ENCODE measurements around the gene CIAO2A. TPM values are rescaled to one million over a fixed set of nuclear protein-coding genes. Genes with fewer than 3 reads are reported as not detected.

The CIAO2A gene
- total RNA-seq, 1 donor from 2014 or later: 210 TPM

DNA sequence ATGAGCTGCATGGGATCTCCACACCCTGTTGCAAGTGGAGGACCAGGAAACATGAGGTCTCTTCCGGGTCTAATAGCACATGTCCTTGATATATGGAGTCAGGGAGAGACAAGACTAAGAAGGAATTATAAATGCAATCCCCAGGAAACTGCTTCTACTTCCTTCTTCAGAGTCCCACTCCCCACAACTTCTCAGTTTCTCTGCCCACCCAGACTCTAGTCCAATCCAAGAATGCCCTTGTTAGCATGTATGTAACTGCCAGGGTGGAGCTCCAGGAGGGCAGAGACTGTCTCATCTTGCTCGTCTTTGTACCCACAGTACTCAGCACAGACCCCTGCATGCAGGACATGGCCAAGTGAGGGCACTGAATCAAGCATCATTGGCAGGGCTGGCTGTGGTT, 55.7 kb downstream of the CIAO2A start:
- H3K27me3 ChIP-seq: no peaks in the 10 kb centered on the region
- no peak for DNase-seq (ENCODE audit: low spot score)
- H3K4me1 ChIP-seq: no peaks in the 10 kb centered on the region
- H3K9me3 ChIP-seq (ENCODE audit: low read depth): no peaks in the 10 kb centered on the region
- Mint-ChIP-seq H3K4me1 (peaks cover 6% of the 10 kb centered on the region), H3K27ac (no peak overlapping the region), H3K9me3 (no peaks in the 10 kb centered on the region), H3K27me3 (ENCODE audit: insufficient read depth, low read depth) (peaks cover 2% of the 10 kb centered on the region), H3K4me3 (no peak overlapping the region), H3K36me3 (peaks cover 7% of the 10 kb centered on the region)
- no peak overlapping the region for H2AFZ ChIP-seq (replicated peaks)
- no peak overlapping the region for H3K27ac ChIP-seq
- H3K9ac ChIP-seq: no peak overlapping the region
- TF ChIP-seq EZH2 (IDR thresholded peaks at IDR 0.05): no peak
- TF ChIP-seq EZH2phosphoT487 (IDR thresholded peaks at IDR 0.05): no peak
- TF ChIP-seq, protein P1, sequence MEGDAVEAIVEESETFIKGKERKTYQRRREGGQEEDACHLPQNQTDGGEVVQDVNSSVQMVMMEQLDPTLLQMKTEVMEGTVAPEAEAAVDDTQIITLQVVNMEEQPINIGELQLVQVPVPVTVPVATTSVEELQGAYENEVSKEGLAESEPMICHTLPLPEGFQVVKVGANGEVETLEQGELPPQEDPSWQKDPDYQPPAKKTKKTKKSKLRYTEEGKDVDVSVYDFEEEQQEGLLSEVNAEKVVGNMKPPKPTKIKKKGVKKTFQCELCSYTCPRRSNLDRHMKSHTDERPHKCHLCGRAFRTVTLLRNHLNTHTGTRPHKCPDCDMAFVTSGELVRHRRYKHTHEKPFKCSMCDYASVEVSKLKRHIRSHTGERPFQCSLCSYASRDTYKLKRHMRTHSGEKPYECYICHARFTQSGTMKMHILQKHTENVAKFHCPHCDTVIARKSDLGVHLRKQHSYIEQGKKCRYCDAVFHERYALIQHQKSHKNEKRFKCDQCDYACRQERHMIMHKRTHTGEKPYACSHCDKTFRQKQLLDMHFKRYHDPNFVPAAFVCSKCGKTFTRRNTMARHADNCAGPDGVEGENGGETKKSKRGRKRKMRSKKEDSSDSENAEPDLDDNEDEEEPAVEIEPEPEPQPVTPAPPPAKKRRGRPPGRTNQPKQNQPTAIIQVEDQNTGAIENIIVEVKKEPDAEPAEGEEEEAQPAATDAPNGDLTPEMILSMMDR (IDR thresholded peaks at IDR 0.05): no peak
- no peaks in the 10 kb centered on the region for H4K20me1 ChIP-seq (ENCODE audit: low read depth)
- no peak overlapping the region for H3K4me3 ChIP-seq
- H3K36me3 ChIP-seq: peaks cover 3% of the 10 kb centered on the region
- no peak overlapping the region for H3K4me2 ChIP-seq
- H3K79me2 ChIP-seq (ENCODE audit: low read depth): no peaks in the 10 kb centered on the region
- H3F3A ChIP-seq (ENCODE audit: low read depth): no peaks in the 10 kb centered on the region

DNA sequence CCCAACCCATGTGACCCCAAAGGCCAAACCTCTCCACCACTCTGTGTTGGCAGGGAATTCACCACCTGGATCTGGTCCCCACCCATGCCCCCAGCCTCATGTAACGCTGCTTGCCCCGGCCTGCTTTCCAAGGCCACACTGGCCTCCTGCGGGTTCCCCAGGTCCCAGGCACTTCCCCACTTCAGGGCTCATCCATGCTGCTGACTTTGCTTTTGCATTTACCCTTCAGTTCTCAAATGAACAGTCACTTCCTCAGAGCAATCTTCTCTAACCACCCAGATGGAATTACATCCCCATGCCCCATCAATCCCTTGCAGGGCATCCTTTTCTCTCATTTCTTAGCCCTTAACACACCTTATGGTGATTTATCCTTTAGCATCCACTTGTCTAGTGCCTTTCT, 56.5 kb downstream of the CIAO2A start:
- no peaks in the 10 kb centered on the region for H3K9me3 ChIP-seq (ENCODE audit: low read depth)
- no peaks in the 10 kb centered on the region for H3K27me3 ChIP-seq
- no peaks in the 10 kb centered on the region for H3F3A ChIP-seq (ENCODE audit: low read depth)
- H3K27ac ChIP-seq: no peak overlapping the region
- H3K9ac ChIP-seq: no peak overlapping the region
- DNase-seq (ENCODE audit: low spot score): no peak
- no peaks in the 10 kb centered on the region for H3K79me2 ChIP-seq (ENCODE audit: low read depth)
- TF ChIP-seq, protein P1 (IDR thresholded peaks at IDR 0.05): no peak
- no peak for TF ChIP-seq EZH2 (IDR thresholded peaks at IDR 0.05)
- TF ChIP-seq EZH2phosphoT487 (IDR thresholded peaks at IDR 0.05): no peak
- peaks cover 7% of the 10 kb centered on the region for H3K36me3 Mint-ChIP-seq
- H3K4me1 ChIP-seq: no peaks in the 10 kb centered on the region
- no peaks in the 10 kb centered on the region for H3K9me3 Mint-ChIP-seq
- H3K4me3 Mint-ChIP-seq: no peak overlapping the region
- peaks cover 2% of the 10 kb centered on the region for H3K27me3 Mint-ChIP-seq (ENCODE audit: insufficient read depth, low read depth)
- no peaks in the 10 kb centered on the region for H4K20me1 ChIP-seq (ENCODE audit: low read depth)
- peaks cover 3% of the 10 kb centered on the region for H3K36me3 ChIP-seq
- H2AFZ ChIP-seq (replicated peaks): no peak overlapping the region
- H3K4me1 Mint-ChIP-seq: peaks cover 6% of the 10 kb centered on the region
- no peak overlapping the region for H3K27ac Mint-ChIP-seq
- H3K4me2 ChIP-seq: no peak overlapping the region
- H3K4me3 ChIP-seq: no peak overlapping the region

DNA sequence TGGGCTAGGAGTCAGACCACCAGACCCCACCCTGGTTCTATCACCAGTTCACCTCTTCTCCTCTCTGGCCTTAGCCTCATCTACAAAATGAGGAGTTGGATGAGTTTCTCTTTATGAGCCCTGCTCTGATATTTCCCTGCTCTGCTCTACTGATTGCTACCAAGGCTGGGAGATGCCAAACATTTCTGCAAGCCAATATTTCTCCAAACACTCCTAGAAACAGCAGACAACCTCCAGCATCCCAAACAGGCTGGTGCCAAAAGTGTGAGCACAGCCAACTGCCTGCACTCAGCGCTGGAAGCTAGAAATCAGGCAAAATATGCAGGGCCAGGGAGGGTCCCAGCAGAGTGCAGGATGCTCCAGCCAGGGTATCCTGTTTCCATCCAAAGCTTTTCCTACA, 58.1 kb downstream of the CIAO2A start:
- DNase-seq (ENCODE audit: low spot score): no peak
- Histone ChIP-seq H3F3A (ENCODE audit: low read depth) (no peaks in the 10 kb centered on the region), H3K4me2 (no peak overlapping the region), H3K9ac (no peak overlapping the region), H3K4me1 (no peaks in the 10 kb centered on the region), H2AFZ (replicated peaks) (no peak overlapping the region), H3K79me2 (ENCODE audit: low read depth) (no peaks in the 10 kb centered on the region), H3K36me3 (peaks cover 3% of the 10 kb centered on the region), H3K9me3 (ENCODE audit: low read depth) (no peaks in the 10 kb centered on the region), H3K4me3 (no peak overlapping the region), H3K27me3 (no peaks in the 10 kb centered on the region), H3K27ac (no peak overlapping the region), H4K20me1 (ENCODE audit: low read depth) (no peaks in the 10 kb centered on the region)
- no peaks in the 10 kb centered on the region for H3K9me3 Mint-ChIP-seq
- TF ChIP-seq, protein P1 (IDR thresholded peaks at IDR 0.05): no peak
- TF ChIP-seq EZH2 (IDR thresholded peaks at IDR 0.05) (no peak), EZH2phosphoT487 (IDR thresholded peaks at IDR 0.05) (no peak)
- H3K27ac Mint-ChIP-seq: no peak overlapping the region
- H3K36me3 Mint-ChIP-seq: peaks cover 7% of the 10 kb centered on the region
- peaks cover 2% of the 10 kb centered on the region for H3K27me3 Mint-ChIP-seq (ENCODE audit: insufficient read depth, low read depth)
- no peak overlapping the region for H3K4me3 Mint-ChIP-seq
- H3K4me1 Mint-ChIP-seq: peaks cover 6% of the 10 kb centered on the region
